Rectal smooth muscle tissue (tissue), 1 donor: Measurements from ENCODE around the gene SHISA2.

Experiments used
- H3K27ac ChIP-seq: one replicate; pipeline ENCODE4 v1.7.0; 2013; ENCODE audit warnings: low read depth, low read length, inconsistent platforms
- H3K27me3 ChIP-seq: one replicate; pipeline ENCODE4 v1.7.0; 2013; ENCODE audit warnings: low read length; ENCODE audit not compliant: control insufficient read depth, insufficient read depth
- H3K36me3 ChIP-seq: one replicate; pipeline ENCODE4 v1.7.0; 2013; ENCODE audit warnings: low read length; ENCODE audit not compliant: control insufficient read depth, insufficient read depth
- H3K4me1 ChIP-seq: one replicate; pipeline ENCODE4 v1.7.0; 2013; ENCODE audit warnings: low read length; ENCODE audit not compliant: control insufficient read depth, insufficient read depth
- H3K4me3 ChIP-seq: one replicate; pipeline ENCODE4 v1.7.0; 2013; ENCODE audit warnings: low read length
- H3K9ac ChIP-seq: one replicate; pipeline ENCODE4 v1.7.0; 2013; ENCODE audit warnings: low read length

Gene SHISA2

DNA sequence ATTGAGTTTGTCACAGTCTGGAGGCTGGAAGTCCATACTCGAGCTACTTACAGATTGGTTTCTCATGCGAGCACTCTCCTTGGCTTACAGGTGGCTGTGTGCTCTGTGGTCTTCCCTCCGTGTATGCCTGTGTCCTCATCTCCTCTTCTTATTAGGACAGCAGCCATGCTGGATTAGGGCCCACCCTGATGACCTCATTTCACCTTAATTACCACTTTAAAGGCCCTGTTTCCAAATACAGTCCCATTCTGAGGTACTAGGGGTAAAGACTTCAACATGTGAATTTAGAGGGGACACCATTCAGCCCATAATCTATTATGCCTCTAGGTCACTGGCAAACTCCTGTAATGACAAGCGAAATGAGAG is 40.6 kb downstream of the SHISA2 start:
- no peaks in the 10 kb centered on the region for H3K36me3 ChIP-seq
- no peak overlapping the region for H3K27ac ChIP-seq
- H3K9ac ChIP-seq = no peak overlapping the region
- no peaks in the 10 kb centered on the region for H3K27me3 ChIP-seq
- H3K4me1 ChIP-seq = peaks cover 4% of the 10 kb centered on the region
- H3K4me3 ChIP-seq = no peak overlapping the region

DNA sequence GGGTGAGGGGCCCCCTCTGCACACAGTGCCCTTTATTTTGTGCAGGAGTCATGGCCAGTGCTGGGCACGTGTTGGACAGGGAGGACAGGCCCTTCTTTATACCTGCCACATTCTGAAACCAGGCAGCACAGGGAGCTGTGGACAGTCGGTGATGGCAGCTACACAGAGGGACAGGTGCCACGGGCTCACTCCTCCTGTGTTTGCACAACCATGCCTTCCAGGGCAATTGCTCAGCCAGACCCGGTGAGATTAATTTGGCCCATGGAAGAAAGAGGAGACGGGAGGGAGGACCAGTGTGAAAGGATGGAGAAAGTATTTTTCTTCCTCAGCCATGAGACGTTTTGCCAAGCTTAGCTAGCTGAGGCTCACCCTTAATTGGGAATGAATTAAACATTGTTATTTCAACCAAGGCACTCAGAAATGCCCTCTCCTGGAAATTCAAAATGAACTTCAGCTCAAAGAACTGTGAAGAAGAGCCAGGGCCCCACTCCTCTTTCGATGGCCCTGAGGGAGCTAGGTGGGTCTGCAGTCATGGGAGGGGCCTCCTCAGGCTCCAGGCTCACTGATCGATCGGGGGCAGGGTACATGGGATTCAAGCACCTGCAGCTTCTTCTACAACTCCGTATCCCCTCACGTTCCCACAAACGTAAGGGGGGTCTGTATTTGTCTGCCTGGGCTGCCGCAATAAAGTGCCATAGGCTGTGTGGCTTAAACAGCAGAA is 41.2 kb downstream of the SHISA2 start:
- no peak overlapping the region for H3K9ac ChIP-seq
- H3K27me3 ChIP-seq = no peaks in the 10 kb centered on the region

DNA sequence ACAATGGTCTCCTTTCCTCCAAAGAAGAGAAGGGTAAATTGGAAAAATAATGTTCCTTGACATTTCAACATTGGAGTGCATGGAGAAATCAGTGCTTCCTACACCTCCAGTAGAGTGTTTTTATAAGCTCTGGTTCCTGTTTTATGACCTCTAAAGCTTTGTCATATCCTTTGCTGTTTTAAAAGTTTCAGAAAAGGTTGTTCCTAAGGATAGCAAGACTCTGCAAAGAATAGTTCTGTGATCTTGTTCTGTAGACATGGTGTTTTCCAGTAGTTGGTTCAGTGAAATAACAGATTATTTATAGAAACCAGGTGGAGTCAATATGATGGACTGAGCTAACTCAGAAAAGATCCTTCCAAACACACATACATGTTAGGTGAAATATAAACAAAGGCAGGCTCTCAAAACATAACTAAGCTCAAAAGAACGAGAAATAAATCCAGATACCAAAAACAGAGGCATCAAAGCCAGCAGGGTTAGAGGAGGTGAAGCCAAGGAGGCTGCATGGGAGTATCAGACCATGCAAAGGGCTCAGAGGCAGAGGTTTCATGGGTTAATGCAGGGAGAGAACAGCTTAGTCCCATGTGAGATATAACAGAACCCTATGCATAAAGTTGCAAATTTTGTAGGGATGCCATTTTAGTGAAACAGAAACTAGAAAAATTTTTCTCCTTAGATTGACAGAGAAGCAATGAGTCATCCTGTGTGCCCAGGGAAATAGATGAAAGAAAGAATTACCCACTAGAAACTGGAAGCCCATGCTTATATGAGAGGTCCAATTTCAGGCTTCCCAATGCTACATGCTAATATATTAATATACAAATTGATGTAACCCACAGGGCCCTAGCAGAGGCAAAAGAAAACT is 44.3 kb downstream of the SHISA2 start:
- Histone ChIP-seq H3K27ac (no peak overlapping the region), H3K27me3 (no peaks in the 10 kb centered on the region), H3K36me3 (no peaks in the 10 kb centered on the region), H3K9ac (no peak overlapping the region), H3K4me1 (peaks cover 4% of the 10 kb centered on the region), H3K4me3 (no peak overlapping the region)

More for the DNA sequence above, 41.2 kb downstream of the SHISA2 start:
- no peaks in the 10 kb centered on the region for H3K36me3 ChIP-seq
- no peak overlapping the region for H3K4me3 ChIP-seq
- H3K27ac ChIP-seq = no peak overlapping the region
- peaks cover 4% of the 10 kb centered on the region for H3K4me1 ChIP-seq
